ENCODE results near the gene CFAP47.
"Not testable (repeated sequence)": the region's sequence is repeated elsewhere in the genome, so short reads cannot be mapped to it uniquely, and the experiment has no call there.

DNA sequence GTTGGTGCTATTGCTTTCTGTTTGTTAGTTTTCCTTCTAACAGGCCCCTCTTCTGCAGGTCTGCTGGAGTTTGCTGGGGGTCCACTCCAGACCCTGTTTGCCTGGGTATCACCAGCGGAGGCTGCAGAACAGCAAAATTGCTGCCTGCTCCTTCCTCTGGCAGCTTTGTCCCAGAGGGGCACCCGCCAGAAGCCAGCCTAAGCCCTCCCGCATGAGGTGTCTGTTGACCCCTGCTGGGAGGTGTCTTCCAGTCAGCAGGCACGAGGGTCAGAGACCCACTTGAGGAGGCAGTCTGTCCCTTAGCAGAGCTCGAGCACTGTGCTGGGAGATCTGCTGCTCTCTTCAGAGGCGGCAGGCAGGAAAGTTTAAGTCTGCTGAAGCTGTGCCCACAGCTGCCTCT lies 67.3 kb downstream of the CFAP47 start:
- TF ChIP-seq, protein P1, sequence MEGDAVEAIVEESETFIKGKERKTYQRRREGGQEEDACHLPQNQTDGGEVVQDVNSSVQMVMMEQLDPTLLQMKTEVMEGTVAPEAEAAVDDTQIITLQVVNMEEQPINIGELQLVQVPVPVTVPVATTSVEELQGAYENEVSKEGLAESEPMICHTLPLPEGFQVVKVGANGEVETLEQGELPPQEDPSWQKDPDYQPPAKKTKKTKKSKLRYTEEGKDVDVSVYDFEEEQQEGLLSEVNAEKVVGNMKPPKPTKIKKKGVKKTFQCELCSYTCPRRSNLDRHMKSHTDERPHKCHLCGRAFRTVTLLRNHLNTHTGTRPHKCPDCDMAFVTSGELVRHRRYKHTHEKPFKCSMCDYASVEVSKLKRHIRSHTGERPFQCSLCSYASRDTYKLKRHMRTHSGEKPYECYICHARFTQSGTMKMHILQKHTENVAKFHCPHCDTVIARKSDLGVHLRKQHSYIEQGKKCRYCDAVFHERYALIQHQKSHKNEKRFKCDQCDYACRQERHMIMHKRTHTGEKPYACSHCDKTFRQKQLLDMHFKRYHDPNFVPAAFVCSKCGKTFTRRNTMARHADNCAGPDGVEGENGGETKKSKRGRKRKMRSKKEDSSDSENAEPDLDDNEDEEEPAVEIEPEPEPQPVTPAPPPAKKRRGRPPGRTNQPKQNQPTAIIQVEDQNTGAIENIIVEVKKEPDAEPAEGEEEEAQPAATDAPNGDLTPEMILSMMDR (conservative IDR thresholded peaks at IDR 0.05; ENCODE audit: low read length) = not testable (repeated sequence)
- not testable (repeated sequence) for TF ChIP-seq EZH2phosphoT487 (IDR thresholded peaks at IDR 0.05; ENCODE audit: borderline replicate concordance)

All from Loucy (cell line).